Measurements from ENCODE around the gene TRIM68. TPM values are rescaled to one million over a fixed set of nuclear protein-coding genes. Genes with fewer than 3 reads are reported as not detected.
A peak's percentile ranks its signal among the peaks of the same experiment; 100 is the strongest.

TRIM68 gene
- total RNA-seq, 1 donor from 2014 or later, result 13.8 TPM

DNA sequence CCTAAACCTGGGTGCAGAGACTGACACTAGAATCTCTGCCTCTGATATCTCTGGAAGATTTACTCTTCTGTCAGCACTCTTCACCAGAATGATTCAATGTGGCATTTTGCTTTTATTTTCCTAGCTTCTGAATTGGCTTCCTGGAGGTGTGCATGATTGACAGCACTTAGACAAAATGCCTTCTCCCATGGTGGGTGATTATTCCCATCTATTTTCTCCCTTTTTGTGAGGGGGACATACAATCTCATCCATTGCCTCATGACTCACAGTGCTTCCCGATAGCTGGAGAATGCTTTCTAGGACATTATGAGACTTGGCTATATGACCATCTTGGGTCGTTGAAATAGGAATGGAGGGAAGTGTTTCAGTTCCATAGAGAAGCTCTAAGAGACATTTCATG, 4.0 kb upstream of the TRIM68 start:
- Histone ChIP-seq H3K36me3 (no peaks in the 10 kb centered on the region), H3K9me3 (no peaks in the 10 kb centered on the region), H3K4me3 (no peak overlapping the region), H3K4me1 (peaks cover 9% of the 10 kb centered on the region), H3K27me3 (ENCODE audit: low read depth) (no peaks in the 10 kb centered on the region), H3K27ac (no peak overlapping the region)
- DNase-seq, result no peak
- TF ChIP-seq, protein P1, sequence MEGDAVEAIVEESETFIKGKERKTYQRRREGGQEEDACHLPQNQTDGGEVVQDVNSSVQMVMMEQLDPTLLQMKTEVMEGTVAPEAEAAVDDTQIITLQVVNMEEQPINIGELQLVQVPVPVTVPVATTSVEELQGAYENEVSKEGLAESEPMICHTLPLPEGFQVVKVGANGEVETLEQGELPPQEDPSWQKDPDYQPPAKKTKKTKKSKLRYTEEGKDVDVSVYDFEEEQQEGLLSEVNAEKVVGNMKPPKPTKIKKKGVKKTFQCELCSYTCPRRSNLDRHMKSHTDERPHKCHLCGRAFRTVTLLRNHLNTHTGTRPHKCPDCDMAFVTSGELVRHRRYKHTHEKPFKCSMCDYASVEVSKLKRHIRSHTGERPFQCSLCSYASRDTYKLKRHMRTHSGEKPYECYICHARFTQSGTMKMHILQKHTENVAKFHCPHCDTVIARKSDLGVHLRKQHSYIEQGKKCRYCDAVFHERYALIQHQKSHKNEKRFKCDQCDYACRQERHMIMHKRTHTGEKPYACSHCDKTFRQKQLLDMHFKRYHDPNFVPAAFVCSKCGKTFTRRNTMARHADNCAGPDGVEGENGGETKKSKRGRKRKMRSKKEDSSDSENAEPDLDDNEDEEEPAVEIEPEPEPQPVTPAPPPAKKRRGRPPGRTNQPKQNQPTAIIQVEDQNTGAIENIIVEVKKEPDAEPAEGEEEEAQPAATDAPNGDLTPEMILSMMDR (IDR thresholded peaks at IDR 0.05), result no peak
- intact Hi-C loops (cut with DNase I), result no loop called here
- ATAC-seq, result no peak

DNA sequence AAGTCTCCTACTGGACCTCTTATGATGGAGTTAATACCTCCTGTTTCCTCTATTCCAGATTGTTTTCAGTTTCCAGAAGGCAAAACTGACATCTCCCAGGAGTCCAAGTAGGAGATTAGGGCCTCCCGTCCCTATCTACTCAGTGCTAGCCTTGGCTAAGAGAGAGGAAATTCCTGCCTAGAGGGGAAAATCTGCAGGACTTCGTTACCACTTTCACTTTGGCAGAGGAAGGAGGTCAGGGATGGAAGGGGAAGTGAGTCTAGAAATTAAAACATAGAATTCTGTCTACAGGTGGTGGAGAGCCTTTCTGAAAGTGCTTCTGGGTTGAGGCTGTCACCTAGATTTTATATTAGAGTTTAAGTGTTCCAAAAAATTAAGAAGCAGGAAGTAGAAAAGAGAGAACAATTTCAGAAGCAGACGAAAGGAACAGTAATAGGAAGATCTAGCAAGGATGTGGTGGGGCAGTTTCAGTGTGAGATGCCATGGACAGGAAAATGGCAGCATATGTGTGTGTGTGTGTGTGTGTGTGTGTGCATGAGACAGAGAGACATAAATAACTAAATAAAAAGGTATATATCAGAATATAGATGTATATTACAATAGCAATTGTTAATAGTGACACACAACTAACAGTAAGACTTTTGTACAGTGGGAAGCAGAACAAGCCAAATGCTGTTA, 2.4 kb upstream of the TRIM68 start:
- Histone ChIP-seq H3K4me1 (peaks cover 20% of the 10 kb centered on the region), H3K9me3 (no peaks in the 10 kb centered on the region), H3K36me3 (no peaks in the 10 kb centered on the region), H3K4me3 (peak overlapping the region; percentile 20), H3K27ac (peak overlapping the region; percentile 50), H3K27me3 (ENCODE audit: low read depth) (no peaks in the 10 kb centered on the region)
- DNase-seq (no peak), ATAC-seq (no peak)
- intact Hi-C loops (cut with DNase I), result no loop called here
- TF ChIP-seq, protein P1 (IDR thresholded peaks at IDR 0.05), result no peak

DNA sequence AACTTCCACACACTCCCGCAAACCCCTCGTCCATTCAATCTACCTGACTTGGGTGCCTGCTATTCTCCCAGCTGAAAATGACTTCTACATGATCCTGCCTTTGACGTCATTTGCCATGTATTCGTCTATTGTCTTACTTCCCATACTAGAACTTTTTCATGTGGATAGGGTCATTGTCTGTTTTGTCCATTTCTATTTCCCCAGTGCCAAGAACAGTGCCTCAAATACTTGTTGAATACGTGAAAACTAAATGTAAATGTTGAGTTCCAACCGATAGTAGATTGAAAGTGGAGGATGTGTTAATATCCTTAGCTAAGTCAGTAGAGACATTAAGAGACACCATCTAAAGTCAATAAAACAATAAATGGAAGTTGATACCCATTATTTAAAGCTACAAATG, 935 bp downstream of the TRIM68 start:
- Histone ChIP-seq H3K4me1 (peaks cover 20% of the 10 kb centered on the region), H3K9me3 (no peaks in the 10 kb centered on the region), H3K36me3 (peaks cover 32% of the 10 kb centered on the region), H3K27me3 (ENCODE audit: low read depth) (no peaks in the 10 kb centered on the region), H3K27ac (peak overlapping the region; percentile 90), H3K4me3 (peak overlapping the region; percentile 75)
- intact Hi-C loops (cut with DNase I), result no loop called here
- ATAC-seq (no peak), DNase-seq (no peak)
- TF ChIP-seq, protein P1 (IDR thresholded peaks at IDR 0.05), result no peak

DNA sequence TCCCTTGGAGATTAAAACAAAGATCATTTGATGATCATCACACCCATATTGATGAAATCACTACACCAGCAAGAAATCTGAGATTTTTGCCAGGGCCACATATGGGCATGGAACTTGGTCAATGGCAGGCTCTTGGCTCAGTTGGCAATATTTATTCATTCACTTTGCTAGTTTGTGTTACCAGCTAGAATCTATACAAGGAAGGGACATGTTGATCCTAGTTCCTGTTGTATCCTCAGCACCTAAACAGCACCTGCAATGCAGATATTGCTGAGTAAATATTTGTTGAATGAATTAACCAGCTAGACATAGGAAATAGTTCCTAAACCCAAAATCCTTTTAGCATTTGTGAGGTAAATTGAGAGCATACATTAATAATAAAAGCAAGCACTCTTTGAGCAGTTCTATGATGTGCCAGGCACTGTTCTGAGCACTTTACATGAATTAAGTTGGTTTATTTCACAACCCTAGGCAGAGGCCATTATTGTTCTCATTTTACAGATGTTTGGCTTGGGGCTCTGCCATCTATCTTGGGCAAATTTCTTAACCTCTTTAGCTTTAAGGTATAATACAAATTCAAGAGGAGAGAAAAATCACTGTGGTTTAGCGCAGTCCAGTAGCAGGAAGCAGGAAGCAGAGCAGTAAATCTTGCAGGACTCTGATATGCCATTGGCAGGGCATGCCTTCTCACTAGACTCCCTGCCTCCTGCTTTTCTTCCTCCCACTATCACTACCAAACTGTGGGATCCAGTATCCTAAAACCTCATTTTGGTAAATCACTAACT, 1.6 kb downstream of the TRIM68 start:
- Histone ChIP-seq H3K27ac (no peak overlapping the region), H3K4me1 (peaks cover 20% of the 10 kb centered on the region), H3K9me3 (no peaks in the 10 kb centered on the region), H3K4me3 (peak overlapping the region; percentile 75), H3K27me3 (ENCODE audit: low read depth) (no peaks in the 10 kb centered on the region), H3K36me3 (peaks cover 39% of the 10 kb centered on the region)
- ATAC-seq (peak; percentile 25 to 27), DNase-seq (no peak)
- intact Hi-C loops (cut with DNase I), result no loop called here
- TF ChIP-seq, protein P1 (IDR thresholded peaks at IDR 0.05), result no peak

DNA sequence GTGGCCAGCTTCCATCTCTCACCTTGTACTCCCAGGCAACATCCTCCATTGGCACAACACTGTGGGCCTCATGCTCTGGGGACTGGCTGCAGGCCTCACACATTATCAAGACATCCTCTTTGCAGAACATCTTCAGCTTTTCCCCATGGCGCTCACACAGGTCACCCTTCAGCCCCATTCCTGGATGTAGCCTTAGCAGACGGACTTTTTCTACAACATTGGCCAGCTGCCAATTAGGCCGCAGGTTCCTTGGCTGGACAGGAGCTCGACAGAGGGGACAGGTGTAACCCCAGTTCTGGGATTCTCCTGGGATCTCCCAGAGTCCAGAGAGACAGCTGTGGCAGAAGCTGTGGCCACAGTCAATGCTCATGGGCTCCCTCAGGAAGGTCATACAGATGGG, 3.0 kb downstream of the TRIM68 start:
- Histone ChIP-seq H3K27ac (no peak overlapping the region), H3K9me3 (no peaks in the 10 kb centered on the region), H3K4me3 (no peak overlapping the region), H3K36me3 (peaks cover 53% of the 10 kb centered on the region), H3K4me1 (peaks cover 18% of the 10 kb centered on the region), H3K27me3 (ENCODE audit: low read depth) (no peaks in the 10 kb centered on the region)
- ATAC-seq, result no peak
- DNase-seq, result no peak
- intact Hi-C loops (cut with DNase I), result no loop called here
- TF ChIP-seq, protein P1 (IDR thresholded peaks at IDR 0.05), result no peak

All from lower lobe of right lung (tissue), 2 donors.